ENCODE data around the gene COX19. TPM values are rescaled to one million over a fixed set of nuclear protein-coding genes. Genes with fewer than 3 reads are reported as not detected.

The COX19 gene
- total and polyA plus RNA-seq, 2 of the 13 experiments (the other 11 are each of a cell fraction or from before 2014, with no cell fraction given): 11.5 to 21.7 TPM

DNA sequence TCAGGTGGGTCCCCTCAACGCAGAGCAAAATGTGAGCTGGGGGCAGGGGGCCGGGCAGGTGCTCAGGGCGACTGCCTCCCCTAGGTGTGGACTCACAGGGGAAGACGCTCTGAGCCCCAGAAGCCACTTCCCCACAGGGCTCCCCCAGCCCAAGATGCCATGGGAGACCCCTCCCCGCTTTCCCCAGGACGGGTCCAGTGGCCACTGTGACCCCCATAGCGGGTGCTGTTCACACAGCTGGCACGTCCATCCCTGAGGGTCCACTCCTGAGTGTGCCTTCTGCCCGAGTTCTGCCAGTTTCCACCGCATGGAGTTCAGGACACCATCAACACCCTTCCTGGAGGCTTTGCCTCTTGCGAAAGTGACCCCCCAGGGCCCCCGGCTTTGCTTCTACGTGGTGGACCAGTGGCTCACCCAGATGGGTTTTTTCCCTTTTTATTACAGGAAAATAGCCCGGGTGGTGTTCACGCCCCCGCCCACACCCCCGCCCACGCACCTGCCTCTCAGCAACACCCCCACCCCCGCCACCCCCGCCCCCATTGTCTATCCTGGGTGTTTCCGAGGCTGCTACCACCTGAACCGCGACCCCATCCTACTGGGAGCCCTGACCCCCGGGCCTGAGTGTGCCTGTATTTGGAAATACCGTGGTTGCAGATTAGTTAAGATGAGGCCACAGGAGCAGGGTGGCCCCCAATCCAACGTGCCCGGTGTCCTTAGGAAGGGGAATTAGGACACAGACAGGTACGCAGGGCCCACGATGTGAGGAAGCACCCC, 52.8 kb downstream of the COX19 start (continued):
- TF ChIP-seq, protein P1, sequence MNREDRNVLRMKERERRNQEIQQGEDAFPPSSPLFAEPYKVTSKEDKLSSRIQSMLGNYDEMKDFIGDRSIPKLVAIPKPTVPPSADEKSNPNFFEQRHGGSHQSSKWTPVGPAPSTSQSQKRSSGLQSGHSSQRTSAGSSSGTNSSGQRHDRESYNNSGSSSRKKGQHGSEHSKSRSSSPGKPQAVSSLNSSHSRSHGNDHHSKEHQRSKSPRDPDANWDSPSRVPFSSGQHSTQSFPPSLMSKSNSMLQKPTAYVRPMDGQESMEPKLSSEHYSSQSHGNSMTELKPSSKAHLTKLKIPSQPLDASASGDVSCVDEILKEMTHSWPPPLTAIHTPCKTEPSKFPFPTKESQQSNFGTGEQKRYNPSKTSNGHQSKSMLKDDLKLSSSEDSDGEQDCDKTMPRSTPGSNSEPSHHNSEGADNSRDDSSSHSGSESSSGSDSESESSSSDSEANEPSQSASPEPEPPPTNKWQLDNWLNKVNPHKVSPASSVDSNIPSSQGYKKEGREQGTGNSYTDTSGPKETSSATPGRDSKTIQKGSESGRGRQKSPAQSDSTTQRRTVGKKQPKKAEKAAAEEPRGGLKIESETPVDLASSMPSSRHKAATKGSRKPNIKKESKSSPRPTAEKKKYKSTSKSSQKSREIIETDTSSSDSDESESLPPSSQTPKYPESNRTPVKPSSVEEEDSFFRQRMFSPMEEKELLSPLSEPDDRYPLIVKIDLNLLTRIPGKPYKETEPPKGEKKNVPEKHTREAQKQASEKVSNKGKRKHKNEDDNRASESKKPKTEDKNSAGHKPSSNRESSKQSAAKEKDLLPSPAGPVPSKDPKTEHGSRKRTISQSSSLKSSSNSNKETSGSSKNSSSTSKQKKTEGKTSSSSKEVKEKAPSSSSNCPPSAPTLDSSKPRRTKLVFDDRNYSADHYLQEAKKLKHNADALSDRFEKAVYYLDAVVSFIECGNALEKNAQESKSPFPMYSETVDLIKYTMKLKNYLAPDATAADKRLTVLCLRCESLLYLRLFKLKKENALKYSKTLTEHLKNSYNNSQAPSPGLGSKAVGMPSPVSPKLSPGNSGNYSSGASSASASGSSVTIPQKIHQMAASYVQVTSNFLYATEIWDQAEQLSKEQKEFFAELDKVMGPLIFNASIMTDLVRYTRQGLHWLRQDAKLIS (CRISPR knock-in tag; IDR thresholded peaks at IDR 0.05): no peak
- TF ChIP-seq KDM1A (CRISPR knock-in tag; IDR thresholded peaks at IDR 0.05) (no peak), CBFB (CRISPR knock-in tag; IDR thresholded peaks at IDR 0.05) (no peak), ZNF703 (CRISPR knock-in tag; IDR thresholded peaks at IDR 0.05; ENCODE audit: borderline replicate concordance) (no peak), POLR2AphosphoS5 (IDR thresholded peaks at IDR 0.05; ENCODE audit: low read depth, low read length) (no peak), ZC3H13 (CRISPR knock-in tag; IDR thresholded peaks at IDR 0.05) (no peak), TBX2 (CRISPR knock-in tag; IDR thresholded peaks at IDR 0.05; ENCODE audit: borderline replicate concordance) (no peak), ZNF263 (CRISPR knock-in tag; IDR thresholded peaks at IDR 0.05) (no peak)
- TF ChIP-seq, protein P2, sequence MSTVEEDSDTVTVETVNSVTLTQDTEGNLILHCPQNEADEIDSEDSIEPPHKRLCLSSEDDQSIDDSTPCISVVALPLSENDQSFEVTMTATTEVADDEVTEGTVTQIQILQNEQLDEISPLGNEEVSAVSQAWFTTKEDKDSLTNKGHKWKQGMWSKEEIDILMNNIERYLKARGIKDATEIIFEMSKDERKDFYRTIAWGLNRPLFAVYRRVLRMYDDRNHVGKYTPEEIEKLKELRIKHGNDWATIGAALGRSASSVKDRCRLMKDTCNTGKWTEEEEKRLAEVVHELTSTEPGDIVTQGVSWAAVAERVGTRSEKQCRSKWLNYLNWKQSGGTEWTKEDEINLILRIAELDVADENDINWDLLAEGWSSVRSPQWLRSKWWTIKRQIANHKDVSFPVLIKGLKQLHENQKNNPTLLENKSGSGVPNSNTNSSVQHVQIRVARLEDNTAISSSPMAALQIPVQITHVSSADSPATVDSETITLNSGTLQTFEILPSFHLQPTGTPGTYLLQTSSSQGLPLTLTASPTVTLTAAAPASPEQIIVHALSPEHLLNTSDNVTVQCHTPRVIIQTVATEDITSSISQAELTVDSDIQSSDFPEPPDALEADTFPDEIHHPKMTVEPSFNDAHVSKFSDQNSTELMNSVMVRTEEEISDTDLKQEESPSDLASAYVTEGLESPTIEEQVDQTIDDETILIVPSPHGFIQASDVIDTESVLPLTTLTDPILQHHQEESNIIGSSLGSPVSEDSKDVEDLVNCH (CRISPR knock-in tag; IDR thresholded peaks at IDR 0.05): no peak
